Measurements from ENCODE around the gene USP36. TPM values are rescaled to one million over a fixed set of nuclear protein-coding genes. Genes with fewer than 3 reads are reported as not detected.

USP36 gene
- total RNA-seq, 1 experiment from 2014 or later: 37.5 TPM

DNA sequence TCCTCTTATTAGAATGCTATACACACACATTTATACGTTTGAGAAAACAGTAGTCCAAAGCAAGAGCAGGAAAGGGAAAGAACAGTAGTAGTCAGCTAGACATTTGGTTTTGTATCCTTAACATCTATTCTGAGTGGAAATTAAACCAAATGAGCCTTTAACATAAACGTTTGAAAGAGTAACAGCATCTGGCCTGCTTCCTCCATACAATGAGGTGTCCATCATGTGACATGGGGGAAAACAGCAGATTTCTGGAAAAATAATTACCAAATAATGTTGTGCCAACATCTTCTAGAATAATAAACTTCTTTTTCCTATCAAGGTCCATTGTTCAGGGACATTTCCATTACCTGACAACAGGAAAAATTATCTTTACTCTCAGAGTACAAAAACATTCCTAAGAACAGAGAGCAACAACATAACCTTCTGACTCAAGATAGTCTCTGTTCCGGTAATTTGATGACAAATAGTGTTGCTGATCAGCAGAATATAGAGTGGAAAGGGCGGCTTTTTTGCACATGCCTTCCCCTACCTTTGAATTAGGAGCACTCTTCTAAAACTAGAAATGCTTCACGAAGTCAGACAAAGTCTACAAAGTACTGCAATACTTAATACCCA, 78.7 kb downstream of the USP36 start:
- no peak overlapping the region for H3K9ac ChIP-seq (ENCODE audit: low read length)
- no peaks in the 10 kb centered on the region for H3K9me2 ChIP-seq (replicated peaks; ENCODE audit: low read length)
- peaks cover 16% of the 10 kb centered on the region for H3K4me1 ChIP-seq (ENCODE audit: insufficient read depth, low read length)
- no peaks in the 10 kb centered on the region for H3K9me3 ChIP-seq (ENCODE audit: low read length)
- ATAC-seq (no peak), DNase-seq (no peak)
- no peaks in the 10 kb centered on the region for H3K27me3 ChIP-seq (ENCODE audit: low read length)
- H4K20me1 ChIP-seq (ENCODE audit: low read length): no peaks in the 10 kb centered on the region
- BruUV-seq (replicated peaks): no TSS peak
- TF ChIP-seq EZH2 (IDR thresholded peaks at IDR 0.05; ENCODE audit: low read length, unreplicated experiment) (no peak), EZH2phosphoT487 (IDR thresholded peaks at IDR 0.05; ENCODE audit: borderline replicate concordance, low read length) (no peak)
- TF ChIP-seq, protein P1, sequence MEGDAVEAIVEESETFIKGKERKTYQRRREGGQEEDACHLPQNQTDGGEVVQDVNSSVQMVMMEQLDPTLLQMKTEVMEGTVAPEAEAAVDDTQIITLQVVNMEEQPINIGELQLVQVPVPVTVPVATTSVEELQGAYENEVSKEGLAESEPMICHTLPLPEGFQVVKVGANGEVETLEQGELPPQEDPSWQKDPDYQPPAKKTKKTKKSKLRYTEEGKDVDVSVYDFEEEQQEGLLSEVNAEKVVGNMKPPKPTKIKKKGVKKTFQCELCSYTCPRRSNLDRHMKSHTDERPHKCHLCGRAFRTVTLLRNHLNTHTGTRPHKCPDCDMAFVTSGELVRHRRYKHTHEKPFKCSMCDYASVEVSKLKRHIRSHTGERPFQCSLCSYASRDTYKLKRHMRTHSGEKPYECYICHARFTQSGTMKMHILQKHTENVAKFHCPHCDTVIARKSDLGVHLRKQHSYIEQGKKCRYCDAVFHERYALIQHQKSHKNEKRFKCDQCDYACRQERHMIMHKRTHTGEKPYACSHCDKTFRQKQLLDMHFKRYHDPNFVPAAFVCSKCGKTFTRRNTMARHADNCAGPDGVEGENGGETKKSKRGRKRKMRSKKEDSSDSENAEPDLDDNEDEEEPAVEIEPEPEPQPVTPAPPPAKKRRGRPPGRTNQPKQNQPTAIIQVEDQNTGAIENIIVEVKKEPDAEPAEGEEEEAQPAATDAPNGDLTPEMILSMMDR (conservative IDR thresholded peaks at IDR 0.05; ENCODE audit: low read depth, low read length): no peak
- no peak overlapping the region for H3K4me3 ChIP-seq (ENCODE audit: low read length)
- H3K79me2 ChIP-seq (ENCODE audit: low read length): peaks cover 37% of the 10 kb centered on the region
- ChIA-PET CTCF (no interaction called here), POLR2A (ENCODE audit: unreplicated experiment) (no interaction called here)
- intact Hi-C loops (cut with micrococcal nuclease): no loop called here
- H3F3A ChIP-seq (ENCODE audit: low read length, unreplicated experiment): no peaks in the 10 kb centered on the region
- H3K27ac ChIP-seq (ENCODE audit: low read length): no peak overlapping the region
- H3K36me3 ChIP-seq (ENCODE audit: low read depth, low read length): no peaks in the 10 kb centered on the region
- H2AFZ ChIP-seq (ENCODE audit: low read length): no peak overlapping the region
- no peak overlapping the region for H3K4me2 ChIP-seq (ENCODE audit: low read length)

DNA sequence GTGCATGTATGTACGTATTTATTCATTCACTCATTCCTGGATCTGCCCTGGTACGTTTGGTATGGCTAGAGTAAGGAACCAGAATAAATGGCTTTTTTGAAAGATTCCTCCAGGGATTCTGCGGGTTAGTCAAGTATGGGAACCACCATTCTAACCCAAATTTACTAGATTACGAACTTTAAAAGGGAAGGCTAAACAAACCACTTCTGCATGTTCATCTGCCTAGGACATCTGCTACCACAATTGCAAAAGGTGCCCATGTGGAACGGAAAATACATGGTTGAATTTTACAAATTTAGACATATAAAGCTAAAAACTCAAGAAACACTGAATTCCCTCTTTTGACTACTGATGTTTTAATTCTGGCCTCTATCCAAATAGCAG, 80.7 kb downstream of the USP36 start:
- ATAC-seq: no peak
- Histone ChIP-seq H3K9me3 (ENCODE audit: low read length) (no peaks in the 10 kb centered on the region), H4K20me1 (ENCODE audit: low read length) (no peaks in the 10 kb centered on the region), H3K9ac (ENCODE audit: low read length) (no peak overlapping the region), H3K4me3 (ENCODE audit: low read length) (no peak overlapping the region), H3K36me3 (ENCODE audit: low read depth, low read length) (no peaks in the 10 kb centered on the region), H3K4me2 (ENCODE audit: low read length) (no peak overlapping the region), H3K27ac (ENCODE audit: low read length) (no peak overlapping the region), H2AFZ (ENCODE audit: low read length) (no peak overlapping the region), H3K27me3 (ENCODE audit: low read length) (no peaks in the 10 kb centered on the region), H3K4me1 (ENCODE audit: insufficient read depth, low read length) (no peaks in the 10 kb centered on the region), H3F3A (ENCODE audit: low read length, unreplicated experiment) (no peaks in the 10 kb centered on the region), H3K79me2 (ENCODE audit: low read length) (peaks cover 29% of the 10 kb centered on the region), H3K9me2 (replicated peaks; ENCODE audit: low read length) (no peaks in the 10 kb centered on the region)
- ChIA-PET POLR2A (ENCODE audit: unreplicated experiment) (no interaction called here), CTCF (no interaction called here)
- TF ChIP-seq EZH2 (IDR thresholded peaks at IDR 0.05; ENCODE audit: low read length, unreplicated experiment) (no peak), EZH2phosphoT487 (IDR thresholded peaks at IDR 0.05; ENCODE audit: borderline replicate concordance, low read length) (no peak)
- TF ChIP-seq, protein P1 (conservative IDR thresholded peaks at IDR 0.05; ENCODE audit: low read depth, low read length): no peak
- DNase-seq: no peak
- BruUV-seq (replicated peaks): no TSS peak
- intact Hi-C loops (cut with micrococcal nuclease): no loop called here

DNA sequence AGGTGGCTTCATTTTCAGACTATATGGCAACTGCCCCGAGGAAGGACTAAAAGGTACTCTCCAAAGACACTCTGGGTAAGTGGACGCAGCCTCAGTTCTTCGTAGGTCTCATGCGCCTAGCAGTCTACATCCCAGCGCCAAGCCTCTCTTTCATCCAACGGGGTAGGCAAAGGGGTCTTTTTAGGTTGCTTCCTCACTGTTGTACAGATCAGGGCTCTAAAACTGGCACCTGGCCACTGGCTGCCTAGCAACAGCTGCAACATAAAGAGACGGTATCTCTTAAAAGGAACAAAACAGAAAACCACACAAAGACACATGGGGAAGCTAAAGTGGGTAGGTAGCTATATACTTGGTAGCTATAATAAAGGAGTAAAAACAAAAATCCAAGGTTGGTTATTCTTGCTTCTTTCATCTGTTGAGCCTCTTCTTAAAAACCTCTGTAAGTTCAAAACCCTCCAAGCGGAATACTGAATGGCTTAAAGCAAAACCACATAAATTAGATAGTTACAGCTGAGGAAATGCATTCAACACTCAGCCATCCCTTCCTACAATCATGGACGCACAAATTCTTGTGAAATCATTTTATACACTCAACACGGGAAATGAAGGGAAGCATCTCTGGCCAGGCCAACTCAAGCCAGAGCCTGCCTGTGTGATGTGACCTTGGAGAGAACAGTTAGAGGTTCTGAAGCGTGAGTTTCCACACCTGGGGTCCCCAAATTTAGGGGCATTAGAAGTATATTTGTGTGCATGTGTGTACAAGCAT, 81.2 kb downstream of the USP36 start:
- Histone ChIP-seq H3F3A (ENCODE audit: low read length, unreplicated experiment) (no peaks in the 10 kb centered on the region), H3K27ac (ENCODE audit: low read length) (no peak overlapping the region), H3K27me3 (ENCODE audit: low read length) (no peaks in the 10 kb centered on the region), H3K9ac (ENCODE audit: low read length) (no peak overlapping the region), H3K79me2 (ENCODE audit: low read length) (peaks cover 24% of the 10 kb centered on the region), H3K4me1 (ENCODE audit: insufficient read depth, low read length) (no peaks in the 10 kb centered on the region), H3K4me3 (ENCODE audit: low read length) (no peak overlapping the region), H2AFZ (ENCODE audit: low read length) (no peak overlapping the region), H3K9me3 (ENCODE audit: low read length) (no peaks in the 10 kb centered on the region), H3K9me2 (replicated peaks; ENCODE audit: low read length) (no peaks in the 10 kb centered on the region), H4K20me1 (ENCODE audit: low read length) (no peaks in the 10 kb centered on the region), H3K36me3 (ENCODE audit: low read depth, low read length) (no peaks in the 10 kb centered on the region), H3K4me2 (ENCODE audit: low read length) (no peak overlapping the region)
- DNase-seq (no peak), ATAC-seq (no peak)
- intact Hi-C loops (cut with micrococcal nuclease): no loop called here
- ChIA-PET POLR2A (ENCODE audit: unreplicated experiment) (no interaction called here), CTCF (no interaction called here)
- TF ChIP-seq EZH2 (IDR thresholded peaks at IDR 0.05; ENCODE audit: low read length, unreplicated experiment) (no peak), EZH2phosphoT487 (IDR thresholded peaks at IDR 0.05; ENCODE audit: borderline replicate concordance, low read length) (no peak)
- TF ChIP-seq, protein P1 (conservative IDR thresholded peaks at IDR 0.05; ENCODE audit: low read depth, low read length): no peak
- BruUV-seq (replicated peaks): no TSS peak
